ENCODE data around the gene CDHR5.
"Not testable (repeated sequence)": the region's sequence is repeated elsewhere in the genome, so short reads cannot be mapped to it uniquely, and the experiment has no call there.

CDHR5 gene

DNA sequence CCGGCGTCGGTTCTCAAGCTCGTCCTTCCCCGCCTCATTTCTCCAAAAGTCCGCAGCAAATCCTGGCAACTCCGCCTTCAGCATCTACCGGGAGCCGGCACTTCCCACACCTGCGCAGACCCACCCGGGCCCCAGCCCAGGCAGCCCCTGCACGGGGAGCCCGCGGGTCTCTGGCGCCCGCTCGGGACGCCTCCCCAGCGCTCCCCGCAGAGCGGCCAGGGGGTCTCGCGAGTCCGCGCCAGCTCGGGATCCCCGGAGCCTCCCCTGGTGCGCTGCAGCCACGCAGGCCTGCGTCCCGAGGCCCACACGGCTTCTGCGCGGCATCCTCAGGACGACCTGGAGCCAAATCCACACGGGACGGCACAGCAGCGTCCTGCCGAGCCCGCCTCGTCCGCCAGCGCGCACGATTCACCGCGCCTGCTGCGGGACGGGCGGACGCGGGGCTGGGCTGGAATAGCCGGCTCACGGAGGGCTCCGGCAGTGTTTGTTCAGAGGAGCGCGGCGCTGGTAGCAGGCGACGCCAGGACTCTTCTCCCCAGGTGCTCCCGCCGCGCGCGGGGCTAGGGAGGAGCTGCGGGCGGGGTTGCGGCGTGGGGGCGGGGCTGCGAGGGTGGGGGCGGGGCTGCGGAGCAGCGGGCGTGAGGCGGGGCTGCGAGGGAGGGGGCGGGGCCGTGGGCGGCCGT, 49.3 kb downstream of the CDHR5 start:
- Histone ChIP-seq H4K20me1 (ENCODE audit: insufficient read depth, low read length) (peaks cover 37% of the 10 kb centered on the region), H3K9me3 (ENCODE audit: insufficient read depth, low read length, severe bottlenecking) (no peaks in the 10 kb centered on the region), H3K4me3 (ENCODE audit: low read depth in 1 of 2, low read length in 2 of 2) (peak overlapping the region; percentile 13 to 60; a peak in 3 of 4 replicates), H2AFZ (ENCODE audit: low read depth, low read length) (peak overlapping the region; percentile 78), H3K4me1 (ENCODE audit: insufficient read depth, low read length) (peaks cover 42% of the 10 kb centered on the region), H3K4me2 (ENCODE audit: insufficient read depth, low read length) (peak overlapping the region; percentile 96), H3K36me3 (ENCODE audit: insufficient read depth, low read length) (peaks cover 35% of the 10 kb centered on the region), H3K27me3 (ENCODE audit: insufficient read depth, low read length, poor library complexity) (no peaks in the 10 kb centered on the region), H3K27ac (ENCODE audit: low read length) (no peak overlapping the region), H3K79me2 (ENCODE audit: insufficient read depth, low read length) (peaks cover 40% of the 10 kb centered on the region), H3K9ac (ENCODE audit: low read depth, low read length) (peak overlapping the region; percentile 61)
- peak; percentile 57 for ATAC-seq (ENCODE audit: insufficient read depth, low read depth)
- DNase-seq = no peak
- TF ChIP-seq EZH2 (IDR thresholded peaks at IDR 0.05; ENCODE audit: borderline replicate concordance, low read depth, low read length, severe bottlenecking) = no peak
- TF ChIP-seq, protein P1, sequence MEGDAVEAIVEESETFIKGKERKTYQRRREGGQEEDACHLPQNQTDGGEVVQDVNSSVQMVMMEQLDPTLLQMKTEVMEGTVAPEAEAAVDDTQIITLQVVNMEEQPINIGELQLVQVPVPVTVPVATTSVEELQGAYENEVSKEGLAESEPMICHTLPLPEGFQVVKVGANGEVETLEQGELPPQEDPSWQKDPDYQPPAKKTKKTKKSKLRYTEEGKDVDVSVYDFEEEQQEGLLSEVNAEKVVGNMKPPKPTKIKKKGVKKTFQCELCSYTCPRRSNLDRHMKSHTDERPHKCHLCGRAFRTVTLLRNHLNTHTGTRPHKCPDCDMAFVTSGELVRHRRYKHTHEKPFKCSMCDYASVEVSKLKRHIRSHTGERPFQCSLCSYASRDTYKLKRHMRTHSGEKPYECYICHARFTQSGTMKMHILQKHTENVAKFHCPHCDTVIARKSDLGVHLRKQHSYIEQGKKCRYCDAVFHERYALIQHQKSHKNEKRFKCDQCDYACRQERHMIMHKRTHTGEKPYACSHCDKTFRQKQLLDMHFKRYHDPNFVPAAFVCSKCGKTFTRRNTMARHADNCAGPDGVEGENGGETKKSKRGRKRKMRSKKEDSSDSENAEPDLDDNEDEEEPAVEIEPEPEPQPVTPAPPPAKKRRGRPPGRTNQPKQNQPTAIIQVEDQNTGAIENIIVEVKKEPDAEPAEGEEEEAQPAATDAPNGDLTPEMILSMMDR (IDR thresholded peaks at IDR 0.05; ENCODE audit: borderline replicate concordance, extremely low read depth, low read length, poor library complexity, severe bottlenecking) = no peak

- Histone ChIP-seq H3K4me2 (ENCODE audit: insufficient read depth, low read length) (peak overlapping the region; percentile 96), H3K4me1 (ENCODE audit: insufficient read depth, low read length) (peaks cover 38% of the 10 kb centered on the region), H2AFZ (ENCODE audit: low read depth, low read length) (no peak overlapping the region), H3K79me2 (ENCODE audit: insufficient read depth, low read length) (peaks cover 33% of the 10 kb centered on the region), H3K9ac (ENCODE audit: low read depth, low read length) (peak overlapping the region; percentile 61; the same call in 1 of the 2 replicates), H4K20me1 (ENCODE audit: insufficient read depth, low read length) (peaks cover 30% of the 10 kb centered on the region), H3K9me3 (ENCODE audit: insufficient read depth, low read length, severe bottlenecking) (no peaks in the 10 kb centered on the region), H3K27me3 (ENCODE audit: insufficient read depth, low read length, poor library complexity) (no peaks in the 10 kb centered on the region), H3K4me3 (ENCODE audit: low read depth in 1 of 2, low read length in 2 of 2) (peak overlapping the region in 1 of 2 experiments; percentile 60; a peak in 2 of 4 replicates), H3K36me3 (ENCODE audit: insufficient read depth, low read length) (peaks cover 28% of the 10 kb centered on the region), H3K27ac (ENCODE audit: low read length) (no peak overlapping the region)
- ATAC-seq (ENCODE audit: insufficient read depth, low read depth) = no peak
- no peak for DNase-seq
- no peak for TF ChIP-seq EZH2 (IDR thresholded peaks at IDR 0.05; ENCODE audit: borderline replicate concordance, low read depth, low read length, severe bottlenecking)
- TF ChIP-seq, protein P1 (IDR thresholded peaks at IDR 0.05; ENCODE audit: borderline replicate concordance, extremely low read depth, low read length, poor library complexity, severe bottlenecking) = no peak
Observed at GRCh38 chr11:574632-575312, 50.0 kb downstream of the CDHR5 start.

DNA sequence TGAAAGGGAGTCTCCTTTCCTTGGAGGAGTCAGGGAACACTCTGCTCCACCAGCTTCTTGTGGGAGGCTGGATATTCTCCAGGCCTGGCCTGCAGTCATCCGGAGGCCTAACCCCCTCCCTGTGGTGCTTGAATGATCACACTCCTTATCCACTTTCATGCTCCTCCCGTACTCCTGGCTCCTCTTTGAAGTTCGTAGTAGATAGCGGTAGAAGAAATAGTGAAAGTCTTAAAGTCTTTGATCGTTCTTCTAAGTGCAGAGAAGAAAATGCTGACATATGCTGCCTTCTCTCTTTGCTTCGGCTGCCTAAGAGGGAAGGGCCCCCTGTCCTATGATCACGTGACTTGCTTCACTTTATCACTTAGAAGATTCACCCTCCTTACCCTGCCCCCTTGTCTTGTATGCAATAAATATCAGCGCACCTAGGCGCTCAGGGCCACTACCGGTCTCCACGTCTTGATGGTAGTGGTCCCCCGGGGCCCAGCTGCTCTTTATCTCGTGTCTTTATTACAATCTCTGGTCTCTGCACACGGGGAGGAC, 50.7 kb downstream of the CDHR5 start:
- not testable (repeated sequence) for H3K9me3 ChIP-seq (ENCODE audit: insufficient read depth, low read length, severe bottlenecking); H3K9ac ChIP-seq (ENCODE audit: low read depth, low read length); H3K4me3 ChIP-seq (ENCODE audit: low read depth in 1 of 2, low read length in 2 of 2); ATAC-seq (ENCODE audit: insufficient read depth, low read depth); H3K4me2 ChIP-seq (ENCODE audit: insufficient read depth, low read length); H2AFZ ChIP-seq (ENCODE audit: low read depth, low read length); DNase-seq; H3K27me3 ChIP-seq (ENCODE audit: insufficient read depth, low read length, poor library complexity); H3K27ac ChIP-seq (ENCODE audit: low read length)
- peaks cover 23% of the 10 kb centered on the region for H4K20me1 ChIP-seq (ENCODE audit: insufficient read depth, low read length)
- H3K79me2 ChIP-seq (ENCODE audit: insufficient read depth, low read length) = peaks cover 26% of the 10 kb centered on the region
- peaks cover 38% of the 10 kb centered on the region for H3K4me1 ChIP-seq (ENCODE audit: insufficient read depth, low read length)
- H3K36me3 ChIP-seq (ENCODE audit: insufficient read depth, low read length) = peaks cover 21% of the 10 kb centered on the region
